Stomach (tissue), 4 donors: ENCODE measurements around the gene JAML.

Source experiments
- CTCF ChIP-seq, 7 experiments: fragments of 450-650 bp in 4 of 7; fragments of 200-600 bp in 3 of 7; sonication (generic) in 3 of 7; IDR thresholded peaks; one replicate each; pipeline ENCODE4 v1.5.1; 2016 to 2019; ENCODE audit warnings: antibody characterized with exemption in 7 of 7, control low read depth in 2 of 7, mild to moderate bottlenecking in 1 of 7
- POLR2A ChIP-seq, 4 donors: fragments of 450-650 bp; IDR thresholded peaks; one replicate each; pipeline ENCODE4 v1.6.1; 2016; ENCODE audit warnings: antibody characterized with exemption in 4 of 4, control low read depth in 2 of 4, mild to moderate bottlenecking in 1 of 4, moderate library complexity in 1 of 4
- POLR2AphosphoS5 ChIP-seq, 3 donors: sonication (generic); formaldehyde crosslinking; IDR thresholded peaks; one replicate each; pipeline ENCODE4 v1.6.1; 2016; ENCODE audit warnings: antibody characterized with exemption in 3 of 3

GRCh38 chr11:118212131-118212725 lies 12.6 kb downstream of the JAML start:
- TF ChIP-seq CTCF (IDR thresholded peaks at IDR 0.05) = no peak
- TF ChIP-seq POLR2A (IDR thresholded peaks at IDR 0.05) = no peak
- TF ChIP-seq POLR2AphosphoS5 (IDR thresholded peaks at IDR 0.05) = peak in 1 of 3 donors; percentile 57
